Astrocyte (in vitro differentiated cells and primary cell): ENCODE results near the gene TMEM256. TPM values are rescaled to one million over a fixed set of nuclear protein-coding genes. Genes with fewer than 3 reads are reported as not detected.

ENCODE experiments used
- DNase-seq: peaks from one replicate; pipeline ENCODE4 v3.0.0-alpha.2; 2010; ENCODE audit warnings: low read depth
- FAIRE-seq: peaks from 2 replicates; lab custom pipeline; 2011; peaks lifted over from hg19 to GRCh38; lab: Jason Lieb, UNC
- H2AFZ ChIP-seq: 2 replicates; pipeline ENCODE4 v1.6.0; 2012; ENCODE audit warnings: low read depth, low read length, inconsistent platforms
- H3K27ac ChIP-seq: 2 replicates; pipeline ENCODE4 v1.5.1; 2011; ENCODE audit warnings: low read depth, low read length, inconsistent platforms
- H3K27me3 ChIP-seq: 2 replicates; pipeline ENCODE4 v1.6.0; 2011; ENCODE audit warnings: low read length, inconsistent platforms; ENCODE audit not compliant: insufficient read depth
- H3K36me3 ChIP-seq: 2 replicates; pipeline ENCODE4 v1.5.1; 2011; ENCODE audit warnings: low read length, inconsistent platforms; ENCODE audit not compliant: insufficient read depth
- H3K4me1 ChIP-seq: 2 replicates; pipeline ENCODE4 v1.5.1; 2011; ENCODE audit warnings: low read length, inconsistent platforms; ENCODE audit not compliant: insufficient read depth
- H3K4me2 ChIP-seq: 2 replicates; pipeline ENCODE4 v1.6.0; 2012; ENCODE audit warnings: low read length, inconsistent platforms
- H3K4me3 ChIP-seq: 2 replicates; pipeline ENCODE4 v1.5.1; 2011; ENCODE audit warnings: low read depth, mild to moderate bottlenecking, low read length, inconsistent platforms; ENCODE audit not compliant: insufficient read depth
- H3K79me2 ChIP-seq: 2 replicates; pipeline ENCODE4 v1.6.0; 2012; ENCODE audit warnings: mild to moderate bottlenecking, low read length, inconsistent platforms; ENCODE audit not compliant: insufficient read depth
- H3K9ac ChIP-seq: 2 replicates; pipeline ENCODE4 v1.6.0; 2012; ENCODE audit warnings: mild to moderate bottlenecking, low read length, inconsistent platforms
- H3K9me3 ChIP-seq: 2 replicates; pipeline ENCODE4 v1.5.1; 2012; ENCODE audit warnings: low read depth, mild to moderate bottlenecking, low read length, inconsistent platforms; ENCODE audit not compliant: insufficient read depth
- H4K20me1 ChIP-seq: 2 replicates; pipeline ENCODE4 v1.6.0; 2012; ENCODE audit warnings: low read length, inconsistent platforms; ENCODE audit not compliant: insufficient read depth
- H3K27ac Mint-ChIP-seq: one replicate; pipeline ENCODE4 v1.8.0; 2021; ENCODE audit warnings: mild to moderate bottlenecking, mixed read lengths; ENCODE audit not compliant: unreplicated experiment
- H3K27me3 Mint-ChIP-seq: one replicate; pipeline ENCODE4 v1.8.0; 2021; ENCODE audit warnings: low read depth, mixed read lengths; ENCODE audit not compliant: unreplicated experiment
- H3K36me3 Mint-ChIP-seq: one replicate; pipeline ENCODE4 v1.8.0; 2021; ENCODE audit warnings: low read depth, mixed read lengths; ENCODE audit not compliant: unreplicated experiment
- H3K4me1 Mint-ChIP-seq: one replicate; pipeline ENCODE4 v1.8.0; 2021; ENCODE audit warnings: low read depth, mixed read lengths; ENCODE audit not compliant: unreplicated experiment
- H3K4me3 Mint-ChIP-seq: one replicate; pipeline ENCODE4 v1.8.0; 2021; ENCODE audit warnings: mild to moderate bottlenecking, moderate library complexity, mixed read lengths; ENCODE audit not compliant: unreplicated experiment
- H3K9me3 Mint-ChIP-seq: one replicate; pipeline ENCODE4 v1.8.0; 2021; ENCODE audit warnings: mild to moderate bottlenecking, mixed read lengths; ENCODE audit not compliant: unreplicated experiment
- CTCF ChIP-seq: IDR thresholded peaks from 2 replicates; pipeline ENCODE4 v1.5.1; 2011; ENCODE audit warnings: low read depth, mild to moderate bottlenecking, inconsistent platforms, low read length, moderate library complexity; ENCODE audit not compliant: insufficient read depth
- EZH2 ChIP-seq: IDR thresholded peaks from 2 replicates; pipeline ENCODE4 v1.6.1; 2012; ENCODE audit warnings: mild to moderate bottlenecking, low read length, inconsistent platforms; ENCODE audit not compliant: insufficient read depth
- total RNA-seq: library from RNA; stranded (reverse); gene quantifications from 2 replicates; pipeline ENCODE4 v1.2.1, GENCODE V29; 2021

The TMEM256 gene
- total RNA-seq, 1 donor from 2014 or later: 45.7 TPM

GRCh38 chr17:7445619-7445968 lies 41.7 kb upstream of the TMEM256 start:
- H3K36me3 Mint-ChIP-seq: peaks cover 27% of the 10 kb centered on the region
- H3K4me2 ChIP-seq: peak overlapping the region; percentile 83

GRCh38 chr17:7444682-7445618 lies 41.1 kb upstream of the TMEM256 start, which contains the start of gene CHRNB1:
TSS of gene CHRNB1 (plus strand) at chr17:7445061. CDS start at chr17:7445128, 67 bp downstream.
- FAIRE-seq: no peak
- no peak within 1 kb of the TSS for H3K27ac ChIP-seq
- peak within 1 kb of the TSS; percentile 63 for H2AFZ ChIP-seq
- TF ChIP-seq EZH2 (no peak), CTCF (no peak)
- Mint-ChIP-seq H3K27me3 (peaks cover 8% of the 10 kb centered on the region), H3K4me1 (peaks cover 9% of the 10 kb centered on the region), H3K4me3 (peak within 1 kb of the TSS; percentile 73), H3K9me3 (peaks cover 7% of the 10 kb centered on the region), H3K36me3 (peaks cover 25% of the 10 kb centered on the region), H3K27ac (peak within 1 kb of the TSS; percentile 50)
- peak within 1 kb of the TSS; percentile 54 for H3K4me3 ChIP-seq
- H3K9ac ChIP-seq: no peak within 1 kb of the TSS
- no peaks in the 10 kb centered on the region for H3K36me3 ChIP-seq
- no peaks in the 10 kb centered on the region for H3K79me2 ChIP-seq
- no peaks in the 10 kb centered on the region for H4K20me1 ChIP-seq
- no peak for DNase-seq
- no peaks in the 10 kb centered on the region for H3K9me3 ChIP-seq
- peaks cover 30% of the 10 kb centered on the region for H3K27me3 ChIP-seq
- H3K4me2 ChIP-seq: peak within 1 kb of the TSS; percentile 83
- peaks cover 18% of the 10 kb centered on the region for H3K4me1 ChIP-seq

More at GRCh38 chr17:7445619-7445968, 41.7 kb upstream of the TMEM256 start:
- H3K4me1 ChIP-seq: peaks cover 13% of the 10 kb centered on the region
- H3K79me2 ChIP-seq: no peaks in the 10 kb centered on the region
- no peak for DNase-seq
- TF ChIP-seq CTCF (no peak), EZH2 (no peak)
- Mint-ChIP-seq H3K9me3 (peaks cover 7% of the 10 kb centered on the region), H3K4me3 (peak overlapping the region; percentile 73), H3K27me3 (peaks cover 8% of the 10 kb centered on the region), H3K27ac (peak overlapping the region; percentile 50), H3K4me1 (peaks cover 11% of the 10 kb centered on the region)
- no peaks in the 10 kb centered on the region for H4K20me1 ChIP-seq
- peak overlapping the region; percentile 63 for H2AFZ ChIP-seq
- peak overlapping the region; percentile 54 for H3K4me3 ChIP-seq
- H3K27me3 ChIP-seq: peaks cover 27% of the 10 kb centered on the region
- H3K36me3 ChIP-seq: no peaks in the 10 kb centered on the region
- H3K9me3 ChIP-seq: no peaks in the 10 kb centered on the region
- no peak for FAIRE-seq
- H3K27ac ChIP-seq: no peak overlapping the region
- H3K9ac ChIP-seq: no peak overlapping the region
